Smooth muscle cell of the brain vasculature (primary cell): ENCODE data around the gene RPTOR.
"Not testable (repeated sequence)": the region's sequence is repeated elsewhere in the genome, so short reads cannot be mapped to it uniquely, and the experiment has no call there.

Experiments used
- DNase-seq: peaks from one replicate; pipeline ENCODE4 v3.0.0-alpha.2; 2012; ENCODE audit warnings: low read depth, low spot score

RPTOR gene

DNA sequence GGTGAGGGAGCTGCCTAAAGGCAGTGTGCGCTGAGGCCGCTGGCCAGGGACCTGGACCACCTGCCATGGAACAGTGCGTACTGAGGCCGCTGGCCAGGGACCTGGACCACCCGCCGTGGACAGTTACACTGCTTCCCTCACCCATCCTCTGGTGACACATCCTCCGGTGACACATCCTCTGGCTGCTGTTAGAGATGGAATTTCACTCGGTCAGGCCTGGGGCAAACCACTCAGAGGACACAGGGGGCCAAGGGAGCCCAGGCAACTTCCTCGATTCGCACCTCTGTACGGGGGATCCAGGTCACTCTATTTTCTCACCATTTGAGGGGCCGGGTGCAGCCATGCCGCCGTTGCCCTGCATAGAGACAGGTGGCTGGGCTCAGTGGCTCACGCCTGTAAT is 32.4 kb upstream of the RPTOR start:
- DNase-seq = no peak

DNA sequence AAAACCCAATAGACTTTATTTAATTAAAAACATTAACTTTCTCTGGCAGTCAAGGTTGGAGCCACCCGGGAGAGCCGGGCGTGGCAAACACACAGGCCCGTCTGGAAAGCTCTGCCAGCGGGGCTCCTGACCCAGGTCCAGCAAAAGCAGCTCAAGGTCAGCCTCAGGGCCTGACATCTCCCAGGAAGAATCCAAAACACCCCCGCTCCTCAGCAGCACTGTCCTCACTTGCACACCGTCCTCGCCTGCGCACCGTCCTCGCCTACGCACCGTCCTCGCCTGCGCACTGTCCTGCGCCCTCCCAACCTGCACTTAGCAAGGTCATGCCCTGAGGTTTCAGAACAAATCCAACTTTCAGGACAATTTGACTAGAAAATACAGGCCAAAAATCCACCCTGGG is 31.4 kb upstream of the RPTOR start:
- no peak for DNase-seq

DNA sequence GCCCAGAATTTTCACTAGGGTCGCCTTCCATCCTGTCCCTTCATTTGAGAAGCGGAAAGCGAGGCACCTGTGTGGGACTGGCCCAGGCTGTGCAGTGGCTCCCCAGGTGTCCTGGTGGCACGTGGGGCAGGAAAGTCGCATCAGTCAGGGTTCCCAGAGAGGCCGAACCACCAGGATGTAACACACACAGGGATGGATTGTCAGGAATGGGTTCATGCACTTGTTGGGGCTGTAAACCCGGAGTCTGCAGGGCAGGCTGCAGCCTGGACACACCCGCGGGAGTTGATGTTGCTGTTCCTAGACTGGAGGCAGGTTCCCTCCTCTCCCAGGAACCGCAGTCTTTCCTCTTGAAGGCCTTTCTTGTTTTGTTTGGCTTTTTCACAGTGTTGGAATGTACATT is 30.7 kb upstream of the RPTOR start:
- no peak for DNase-seq

DNA sequence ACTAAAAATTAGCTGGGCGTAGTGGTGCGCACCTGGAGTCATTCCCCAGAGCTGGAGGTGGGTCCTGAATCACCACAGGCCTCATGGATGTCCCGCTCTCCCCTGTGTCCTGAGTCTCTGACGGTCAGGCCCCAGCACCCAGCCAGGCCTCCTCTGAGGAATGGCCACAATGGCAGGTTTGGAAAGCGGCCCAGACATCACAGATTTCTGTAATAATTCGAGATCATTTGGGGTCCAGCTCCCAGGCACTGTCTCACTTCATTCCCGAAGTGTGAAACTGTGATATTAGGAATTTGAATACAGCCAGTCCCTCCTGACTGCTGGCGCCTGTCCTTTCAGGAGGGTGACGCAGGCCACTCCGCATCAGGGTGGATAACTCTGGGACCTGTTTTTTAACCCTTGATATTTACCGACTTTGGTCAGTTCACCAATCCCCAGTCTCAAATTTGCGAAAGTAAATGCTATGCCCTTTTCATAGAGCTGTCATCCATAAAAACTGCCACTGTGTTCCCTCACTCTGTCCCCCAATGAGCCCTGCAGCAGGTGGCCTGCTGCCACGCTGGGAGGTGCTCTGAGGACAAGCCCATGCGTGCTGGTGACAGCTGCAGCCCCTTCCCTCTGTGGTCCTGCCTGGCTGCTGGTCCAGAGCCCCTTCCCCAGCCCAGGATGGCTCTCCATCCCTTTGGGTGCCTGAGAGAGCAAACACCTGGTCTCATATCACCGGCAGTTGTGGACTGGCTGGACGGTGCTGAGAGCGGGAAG is 28.3 kb upstream of the RPTOR start:
- DNase-seq = no peak

DNA sequence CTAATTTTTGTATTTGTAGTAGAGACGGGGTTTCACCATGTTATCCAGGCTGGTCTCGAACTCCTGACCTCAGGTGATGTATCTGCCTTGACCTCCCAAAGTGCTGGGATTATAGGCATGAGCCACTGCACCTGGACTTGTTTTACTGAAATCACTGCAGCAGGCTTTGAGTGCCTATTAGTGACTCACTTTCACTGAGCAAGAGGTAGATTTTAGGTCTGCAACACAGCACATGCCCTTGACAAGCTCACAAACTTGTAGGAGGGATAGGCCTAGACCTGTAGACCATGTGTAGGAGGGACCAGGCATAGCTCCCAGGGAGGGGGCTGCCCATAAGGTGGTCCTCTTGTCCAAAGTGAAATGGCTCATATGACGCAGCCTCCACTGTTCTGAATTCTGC is 27.0 kb upstream of the RPTOR start:
- no peak for DNase-seq

DNA sequence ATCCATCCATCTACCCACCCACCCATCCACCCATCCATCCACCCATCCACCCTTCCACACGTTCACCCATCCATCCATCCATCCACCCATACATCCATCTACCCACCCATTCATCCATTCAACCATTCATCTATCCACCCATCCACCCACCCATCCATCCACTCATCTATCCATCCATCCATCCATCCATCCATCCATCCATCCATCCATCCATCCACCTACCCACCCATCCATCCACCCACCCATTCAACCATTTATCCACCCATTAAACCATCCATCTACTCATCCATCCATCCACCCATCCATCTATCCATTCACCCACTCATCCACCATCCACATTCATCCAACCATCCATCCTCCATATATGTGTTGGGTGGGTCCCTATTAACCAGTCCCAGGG is 26.2 kb upstream of the RPTOR start:
- no peak for DNase-seq

DNA sequence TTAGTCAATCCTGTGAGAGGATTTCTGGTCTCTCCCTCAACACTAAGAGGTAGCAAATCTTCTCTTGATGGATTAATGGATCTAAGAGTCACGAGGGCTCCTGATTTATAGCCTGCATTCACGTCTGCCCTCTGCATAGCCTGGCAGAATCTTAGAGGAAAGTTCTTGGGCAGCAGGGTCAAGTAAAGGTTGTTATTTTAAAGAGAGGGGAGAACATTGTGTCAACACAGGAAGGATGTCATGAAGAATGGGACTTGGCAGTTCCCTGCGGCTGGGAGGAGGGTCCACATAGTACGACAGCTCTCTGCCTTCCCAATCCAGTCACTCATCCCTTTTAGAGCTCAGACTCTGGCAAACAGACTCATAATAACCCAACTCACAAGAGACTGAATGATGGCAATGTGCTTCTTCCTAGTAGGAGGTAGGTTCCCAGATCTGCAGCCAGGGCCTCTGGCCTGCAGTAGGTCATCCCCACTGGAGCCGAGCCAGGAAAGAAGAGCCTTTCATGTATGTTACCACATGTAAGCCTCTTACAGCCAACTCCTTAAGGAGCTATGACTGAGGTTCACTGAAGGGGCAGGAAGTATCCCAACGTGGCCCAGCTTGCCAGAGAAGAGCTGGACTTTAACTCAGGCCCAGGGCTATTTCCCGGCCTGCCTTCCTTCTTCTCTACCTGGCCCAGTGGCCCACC is 25.4 kb upstream of the RPTOR start:
- no peak for DNase-seq

DNA sequence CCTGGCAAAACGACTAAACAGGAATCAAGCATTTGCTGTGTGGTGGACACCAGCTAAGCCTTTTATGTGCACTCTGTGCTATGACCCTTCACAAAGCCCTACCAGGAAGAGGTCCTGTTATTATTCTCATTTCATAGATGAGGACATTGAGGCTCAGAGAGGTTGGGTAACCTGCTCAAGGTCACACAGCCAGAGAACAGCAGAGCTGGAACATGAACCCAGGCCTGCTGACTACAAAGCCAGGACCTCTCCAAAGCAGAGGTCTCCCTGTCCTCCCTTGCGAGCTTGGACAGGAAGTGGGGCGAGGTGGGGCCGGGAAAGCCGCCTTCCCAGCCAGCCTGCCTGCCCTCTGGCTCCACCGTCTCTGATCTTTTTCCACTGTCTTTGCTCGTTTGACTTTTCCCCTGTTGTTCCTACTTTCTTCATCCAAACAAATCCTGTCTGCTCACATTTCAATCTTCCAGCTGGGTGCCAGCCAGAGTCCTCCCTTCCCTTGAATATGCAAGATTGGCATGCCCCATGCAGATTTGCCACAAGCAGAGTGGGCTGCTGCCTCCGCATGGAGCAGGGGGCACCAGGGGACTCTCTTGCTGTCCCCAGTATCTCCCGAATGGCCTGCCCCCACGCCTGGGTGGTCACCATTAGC is 23.7 kb upstream of the RPTOR start:
- DNase-seq = no peak

DNA sequence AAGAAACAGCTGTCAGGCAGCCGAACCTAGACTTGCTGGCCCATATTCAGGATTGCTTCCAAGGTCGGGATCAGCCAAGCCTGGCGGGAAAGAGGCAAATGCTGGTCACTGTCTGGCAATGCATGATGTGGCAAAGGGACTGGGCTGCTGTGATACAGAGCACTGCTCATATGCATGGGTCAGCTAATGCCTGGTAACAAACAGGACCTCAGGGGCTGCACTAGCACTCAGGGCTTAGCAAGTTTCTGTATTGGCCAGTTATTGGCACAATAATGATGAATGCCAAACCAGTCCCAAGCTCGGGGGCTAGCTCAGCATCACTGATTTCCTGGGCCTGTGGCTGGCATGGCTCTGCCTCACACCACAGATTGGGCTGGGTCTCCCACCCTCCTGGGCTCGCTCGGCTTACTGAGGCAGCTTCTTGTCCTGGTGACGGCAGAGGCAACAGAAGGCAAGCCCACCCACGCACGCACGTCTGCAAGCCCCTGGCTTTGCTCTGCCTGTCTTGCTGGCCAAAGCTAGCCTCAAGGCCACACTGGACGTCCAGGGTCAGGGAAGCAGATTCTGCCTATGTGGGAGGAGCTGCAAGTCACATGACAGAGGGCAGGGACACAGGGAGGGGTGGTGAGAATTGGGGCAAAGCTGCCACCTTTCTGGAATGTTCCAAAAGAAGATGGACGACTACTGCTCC is 21.4 kb upstream of the RPTOR start:
- DNase-seq = no peak

DNA sequence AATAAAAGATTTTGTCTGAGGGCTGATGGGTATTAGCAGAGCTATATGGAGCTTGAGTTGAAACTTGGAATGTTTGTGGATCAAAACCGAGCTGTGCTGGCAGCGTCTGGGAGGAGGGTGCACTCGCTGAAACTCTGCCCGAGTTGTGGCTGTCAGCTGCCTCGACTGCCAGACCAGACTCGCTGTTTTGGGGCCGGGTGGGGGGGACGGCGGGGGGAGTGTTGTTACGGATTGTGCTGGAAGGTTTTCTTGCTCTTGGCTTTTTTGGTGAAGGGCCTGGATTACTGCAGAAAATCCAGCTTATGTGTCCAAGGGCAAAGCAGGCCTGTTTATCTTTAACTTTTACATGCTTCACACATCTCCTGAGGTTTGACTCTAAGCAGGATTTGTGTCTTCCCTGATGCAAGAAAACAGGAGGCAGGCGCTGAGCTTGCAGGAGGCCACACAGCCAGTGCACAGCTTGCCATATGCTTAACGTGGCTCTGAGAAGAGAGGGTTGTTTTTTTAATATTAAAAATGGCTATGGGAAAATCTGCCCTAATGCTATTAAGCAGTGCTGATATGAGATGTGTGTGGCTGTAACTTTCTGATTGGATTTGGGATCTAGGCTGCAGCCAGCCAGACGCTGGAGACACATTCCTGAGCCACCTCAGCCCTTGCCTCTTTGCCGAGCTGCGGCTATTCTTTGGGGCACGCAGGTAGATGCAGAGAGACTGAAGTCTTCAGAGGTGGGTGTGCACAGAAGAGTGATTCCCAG is 20.5 kb upstream of the RPTOR start:
- DNase-seq = no peak

DNA sequence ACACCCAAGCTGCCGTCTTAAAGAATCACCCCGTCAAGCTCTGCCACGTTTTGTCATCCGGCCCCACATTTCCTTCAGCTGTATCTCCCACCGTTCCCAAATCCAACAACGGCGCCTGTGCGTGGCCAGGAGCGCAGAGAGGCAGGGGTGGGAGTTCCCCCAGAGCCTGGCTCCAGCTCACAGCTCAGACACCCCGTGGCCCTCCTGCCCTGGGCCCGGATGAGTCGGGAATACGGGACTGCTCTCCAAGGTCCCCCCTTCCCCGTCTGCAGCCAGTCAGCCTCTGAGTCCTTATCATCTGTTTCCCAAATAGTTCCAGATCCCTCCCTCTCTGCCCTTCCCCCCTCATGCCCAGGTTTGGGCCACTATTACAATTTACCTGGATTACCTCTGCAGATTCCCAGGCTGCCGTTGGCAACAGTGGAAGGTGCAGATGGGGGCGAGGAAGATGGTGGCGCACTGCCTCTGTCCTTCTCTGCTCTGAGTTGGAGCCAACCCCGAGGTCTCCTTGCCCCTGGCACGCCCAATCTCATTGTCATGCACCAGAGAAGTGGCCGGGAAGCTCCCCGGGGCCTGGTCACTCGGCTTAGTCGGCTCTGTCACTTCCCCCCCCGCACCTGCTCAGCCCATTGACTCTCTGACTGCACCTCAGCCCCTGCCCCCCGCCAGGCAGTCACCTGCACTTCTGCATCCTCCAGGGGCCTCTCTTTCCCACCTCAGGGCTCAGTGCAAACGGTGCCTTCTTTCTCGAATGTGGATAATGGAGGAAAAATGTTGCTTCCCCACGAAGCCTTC is 18.3 kb upstream of the RPTOR start:
- no peak for DNase-seq

DNA sequence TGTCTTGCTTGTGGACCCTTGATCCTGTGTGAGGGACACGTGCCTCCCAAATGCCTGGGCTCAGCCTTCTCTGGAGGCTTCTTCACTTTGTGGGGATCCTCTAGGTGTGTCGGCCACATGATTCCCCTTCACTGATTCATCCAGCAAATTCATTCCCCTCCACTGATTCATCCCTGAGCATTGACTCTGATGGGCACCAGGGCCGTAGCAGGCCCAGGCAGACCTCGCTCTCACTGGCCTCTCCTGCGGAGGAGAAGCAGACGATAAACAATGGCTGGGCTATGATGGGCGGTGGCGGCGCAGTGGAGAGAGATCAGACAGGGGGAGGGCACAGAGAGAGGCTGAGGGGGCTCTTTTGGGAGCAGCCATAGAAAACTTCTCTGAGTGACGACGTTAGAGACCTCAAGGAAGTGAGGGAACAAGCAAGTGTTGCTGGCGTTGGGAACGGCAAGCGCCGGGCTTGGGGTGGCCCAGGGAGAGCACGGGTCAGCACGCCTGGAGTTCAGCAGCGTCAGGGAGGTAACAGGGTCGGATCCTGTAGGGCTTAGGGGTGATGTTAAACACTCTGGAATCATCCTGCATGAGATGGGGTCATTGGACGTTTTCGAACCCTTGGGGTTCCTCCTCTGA is 17.5 kb upstream of the RPTOR start:
- DNase-seq = no peak

DNA sequence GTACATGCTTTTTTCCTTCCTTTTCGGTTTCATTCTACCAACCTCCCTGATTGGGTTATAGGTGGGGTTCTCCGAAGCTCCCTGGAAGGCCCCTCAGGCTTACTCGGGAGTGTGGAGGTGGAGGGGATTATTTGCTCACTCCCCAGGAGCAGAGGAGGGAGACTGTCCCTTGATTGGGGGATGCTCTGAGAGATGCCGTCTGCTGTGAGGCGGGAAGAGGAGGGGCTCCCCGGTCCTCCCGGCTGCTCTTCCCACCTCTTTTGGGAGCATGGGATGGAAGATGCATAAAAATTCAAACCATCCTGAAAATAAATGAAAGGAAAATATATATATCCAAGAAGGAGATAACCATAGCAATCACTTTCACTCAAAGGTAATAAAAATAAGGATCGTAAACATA is 16.1 kb upstream of the RPTOR start:
- no peak for DNase-seq

DNA sequence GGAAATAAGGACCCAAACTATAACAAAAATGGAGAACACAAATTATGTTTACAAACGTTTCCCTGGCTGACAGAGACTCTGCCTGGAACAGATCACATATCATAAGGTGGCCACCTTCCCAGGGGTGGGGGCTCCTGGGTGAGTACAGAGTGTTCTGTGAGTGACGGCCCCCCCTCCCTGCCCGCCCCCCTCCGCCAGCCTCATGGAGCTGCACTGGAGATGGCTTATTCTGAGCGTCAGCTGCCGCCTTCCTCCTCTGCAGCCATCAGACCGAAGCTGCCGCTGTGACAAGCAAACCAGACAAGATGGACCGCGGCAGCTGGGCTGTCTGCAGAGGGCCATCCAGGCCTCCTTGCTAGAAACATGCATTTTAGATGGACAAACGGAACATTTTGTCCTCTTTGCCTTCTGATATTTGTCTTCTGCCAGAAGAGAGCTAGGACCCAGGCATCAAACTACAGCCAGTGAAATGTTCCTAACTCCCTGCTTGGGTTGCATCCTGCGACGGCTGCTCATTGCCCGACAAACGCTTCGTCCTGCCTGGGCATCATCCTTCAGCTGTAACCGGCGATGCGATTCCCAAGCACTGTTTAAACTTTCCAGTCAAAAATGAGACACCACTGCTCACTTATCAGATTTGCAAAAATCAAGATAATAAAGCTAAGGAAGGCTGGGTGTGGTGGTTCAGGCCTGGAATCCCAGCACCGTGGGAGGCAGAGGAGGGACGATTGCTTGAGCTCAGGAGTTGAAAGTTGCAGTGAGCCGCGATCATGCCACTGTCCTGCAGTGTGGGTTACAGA is 15.3 kb upstream of the RPTOR start:
- DNase-seq = no peak

DNA sequence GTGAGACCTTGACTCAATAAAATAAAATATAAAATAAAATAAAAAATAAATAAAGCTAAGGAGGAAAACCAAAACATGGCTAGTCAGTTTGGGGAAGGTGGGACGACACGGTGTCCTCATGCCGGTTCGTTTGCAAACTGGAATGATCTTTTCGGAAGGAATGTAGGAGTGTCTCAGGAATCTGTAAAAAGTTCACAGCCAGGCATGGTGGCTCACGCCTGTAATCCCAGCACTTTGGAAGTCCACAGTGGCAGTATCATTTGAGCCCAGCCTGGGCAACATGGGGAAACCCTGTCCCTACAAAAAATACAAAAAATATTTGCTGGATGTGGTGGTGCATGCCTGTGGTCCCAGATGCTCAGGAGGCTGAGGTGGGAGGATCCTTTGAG is 14.7 kb upstream of the RPTOR start:
- no peak for DNase-seq

DNA sequence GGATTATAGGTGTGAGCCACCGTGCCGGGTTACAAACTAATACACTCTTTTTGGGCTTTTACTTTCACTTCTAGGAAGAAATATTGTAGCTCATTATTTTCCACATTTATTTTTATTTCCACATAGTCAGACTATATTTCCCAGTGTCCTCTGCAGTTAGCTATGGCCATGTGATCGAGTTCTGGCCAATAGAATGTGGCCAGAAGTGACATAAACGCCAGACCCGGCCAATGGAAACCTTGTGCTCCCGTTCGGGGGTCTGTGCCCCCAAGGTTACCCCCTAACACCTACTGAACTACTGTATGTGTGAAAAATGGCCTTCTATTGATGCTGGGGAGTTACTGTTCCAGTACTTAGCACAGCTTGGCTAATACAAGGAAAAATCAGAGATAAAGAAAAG is 13.2 kb upstream of the RPTOR start:
- no peak for DNase-seq

DNA sequence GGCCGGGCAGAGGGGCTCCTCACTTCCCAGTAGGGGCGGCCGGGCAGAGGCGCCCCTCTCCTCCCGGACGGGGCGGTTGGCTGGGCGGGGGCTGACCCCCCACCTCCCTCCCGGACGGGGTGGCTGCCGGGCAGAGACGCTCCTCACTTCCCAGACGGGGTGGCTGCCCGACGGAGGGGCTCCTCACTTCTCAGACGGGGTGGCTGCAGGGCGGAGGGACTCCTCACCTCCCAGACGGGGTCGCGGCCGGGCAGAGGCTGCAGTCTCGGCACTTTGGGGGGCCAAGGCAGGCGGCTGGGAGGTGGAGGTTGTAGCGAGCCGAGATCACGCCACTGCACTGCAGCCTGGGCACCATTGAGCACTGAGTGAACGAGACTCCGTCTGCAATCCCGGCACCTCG is 7.3 kb upstream of the RPTOR start:
- not testable (repeated sequence) for DNase-seq

DNA sequence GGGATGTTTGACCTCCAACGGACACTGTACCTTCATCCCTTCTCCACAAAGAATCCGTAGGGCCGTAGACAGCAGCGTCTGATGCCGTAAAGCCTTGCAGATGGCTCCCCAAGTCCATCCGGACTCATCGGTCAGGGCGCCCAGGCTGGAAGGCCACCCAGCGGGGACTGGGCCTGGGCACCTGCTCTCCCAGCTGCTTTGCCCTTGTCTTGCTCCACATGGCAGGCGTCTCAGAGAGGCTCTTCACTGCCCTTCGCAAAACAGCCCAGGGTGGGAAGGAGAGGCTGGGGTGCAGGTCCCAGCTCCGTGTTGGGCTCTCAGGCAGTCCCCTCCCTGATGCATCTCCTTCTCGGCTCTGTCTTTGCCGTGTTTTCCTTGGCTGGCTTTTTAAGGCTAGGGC is 6.2 kb upstream of the RPTOR start:
- DNase-seq = no peak

DNA sequence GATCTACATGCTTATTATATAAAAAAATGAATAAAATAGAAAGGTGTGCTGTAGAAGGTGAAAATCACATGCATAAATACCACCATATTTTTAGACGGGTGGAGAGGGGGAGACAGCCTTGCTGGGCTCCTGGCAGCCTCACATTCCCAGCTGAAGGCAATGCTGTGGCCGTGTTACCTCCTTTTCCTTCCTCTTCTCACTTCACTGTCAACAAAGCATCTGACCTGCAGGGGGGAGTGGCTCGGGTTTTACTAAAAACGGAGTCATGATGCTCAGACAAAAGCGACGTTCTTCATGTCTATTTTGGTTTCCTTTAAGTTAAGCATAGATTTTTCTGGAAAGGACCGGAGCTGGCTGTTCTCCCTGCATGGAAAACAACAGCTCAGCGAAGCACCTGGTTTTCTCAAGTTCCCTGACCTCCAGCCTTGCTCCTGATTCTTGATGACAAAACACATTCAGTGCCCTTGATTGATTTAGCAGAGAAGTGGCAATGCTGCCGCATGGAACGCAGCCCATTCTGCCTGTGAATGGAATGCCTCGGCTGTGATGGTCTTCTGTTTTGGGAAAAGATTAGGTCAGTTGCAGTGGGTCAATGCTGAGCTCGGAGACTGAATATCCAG is 5.5 kb upstream of the RPTOR start:
- DNase-seq = no peak
